Fibroblast of lung (primary cell): ENCODE results near the gene CFAP221.
"Not testable (repeated sequence)": the region's sequence is repeated elsewhere in the genome, so short reads cannot be mapped to it uniquely, and the experiment has no call there.

ENCODE experiments used
- EZH2 ChIP-seq: IDR thresholded peaks from 2 replicates; pipeline ENCODE4 v1.5.1; 2012; ENCODE audit warnings: low read length, control low read depth, mild to moderate bottlenecking; ENCODE audit errors: missing control alignments
- TF ChIP-seq, protein P1 (sequence below), 2 donors: IDR thresholded peaks in 1 of 2; conservative IDR thresholded peaks in 1 of 2; 1 replicate in 1 of 2; 2 replicates in 1 of 2; pipeline ENCODE4 v1.5.1; 2011 to 2012; ENCODE audit warnings: low read length in 2 of 2, control low read depth in 1 of 2, inconsistent platforms in 1 of 2, low read depth in 1 of 2, mild to moderate bottlenecking in 1 of 2

DNA sequence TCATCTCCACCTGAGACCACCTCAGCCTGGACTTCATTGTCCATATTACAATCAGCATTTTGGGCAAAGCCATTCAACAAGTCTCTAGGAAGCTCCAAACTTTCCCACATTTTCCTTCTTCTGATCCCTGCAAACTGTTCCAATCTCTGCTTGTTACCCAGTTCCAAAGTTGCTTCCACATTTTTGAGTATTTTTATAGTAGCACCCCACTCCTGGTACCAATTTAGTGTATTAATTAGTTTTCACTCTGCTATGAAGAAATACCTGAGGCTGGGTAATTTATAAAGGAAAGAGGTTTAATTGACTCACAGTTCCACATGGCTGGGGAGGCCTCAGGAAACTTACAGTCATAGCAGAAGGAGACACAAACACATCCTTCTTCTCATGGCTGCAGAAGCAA, 69.9 kb downstream of the CFAP221 start:
- TF ChIP-seq, protein P1, sequence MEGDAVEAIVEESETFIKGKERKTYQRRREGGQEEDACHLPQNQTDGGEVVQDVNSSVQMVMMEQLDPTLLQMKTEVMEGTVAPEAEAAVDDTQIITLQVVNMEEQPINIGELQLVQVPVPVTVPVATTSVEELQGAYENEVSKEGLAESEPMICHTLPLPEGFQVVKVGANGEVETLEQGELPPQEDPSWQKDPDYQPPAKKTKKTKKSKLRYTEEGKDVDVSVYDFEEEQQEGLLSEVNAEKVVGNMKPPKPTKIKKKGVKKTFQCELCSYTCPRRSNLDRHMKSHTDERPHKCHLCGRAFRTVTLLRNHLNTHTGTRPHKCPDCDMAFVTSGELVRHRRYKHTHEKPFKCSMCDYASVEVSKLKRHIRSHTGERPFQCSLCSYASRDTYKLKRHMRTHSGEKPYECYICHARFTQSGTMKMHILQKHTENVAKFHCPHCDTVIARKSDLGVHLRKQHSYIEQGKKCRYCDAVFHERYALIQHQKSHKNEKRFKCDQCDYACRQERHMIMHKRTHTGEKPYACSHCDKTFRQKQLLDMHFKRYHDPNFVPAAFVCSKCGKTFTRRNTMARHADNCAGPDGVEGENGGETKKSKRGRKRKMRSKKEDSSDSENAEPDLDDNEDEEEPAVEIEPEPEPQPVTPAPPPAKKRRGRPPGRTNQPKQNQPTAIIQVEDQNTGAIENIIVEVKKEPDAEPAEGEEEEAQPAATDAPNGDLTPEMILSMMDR (conservative IDR thresholded peaks at IDR 0.05 in 1 of 2, IDR thresholded peaks at IDR 0.05 in 1 of 2; ENCODE audit: low read depth in 1 of 2, low read length in 2 of 2): not testable (repeated sequence)
- not testable (repeated sequence) for TF ChIP-seq EZH2
